MM.1S (cell line): ENCODE data around the gene PRM1.

Experiments
- DNase-seq: peaks from one replicate; pipeline ENCODE4 v3.0.0-alpha.2; 2015
- H2AFZ ChIP-seq: fragments of 300-600 bp; sonication (generic); 2 replicates; pipeline ENCODE4 v1.6.0; 2016; ENCODE audit warnings: antibody characterized with exemption, low read length
- H3F3A ChIP-seq: fragments of 300-600 bp; sonication (generic); 2 replicates; pipeline ENCODE4 v1.6.1; 2016; ENCODE audit warnings: mild to moderate bottlenecking, antibody characterized with exemption, low read length, moderate library complexity, mixed read lengths; ENCODE audit not compliant: insufficient read depth
- H3K27ac ChIP-seq: fragments of 300-600 bp; sonication (generic); 2 replicates; pipeline ENCODE4 v1.5.1; 2016; ENCODE audit warnings: mild to moderate bottlenecking, low read length
- H3K27me3 ChIP-seq: fragments of 300-600 bp; sonication (generic); replicated peaks from 2 replicates; pipeline ENCODE4 v1.6.0; 2016; ENCODE audit warnings: low read length; ENCODE audit not compliant: insufficient read depth
- H3K36me3 ChIP-seq: fragments of 300-600 bp; sonication (generic); replicated peaks from 2 replicates; pipeline ENCODE4 v1.6.1; 2016; ENCODE audit warnings: mild to moderate bottlenecking, low read length, mixed read lengths; ENCODE audit not compliant: insufficient read depth
- H3K4me1 ChIP-seq: fragments of 300-600 bp; sonication (generic); 2 replicates; pipeline ENCODE4 v1.6.1; 2016; ENCODE audit warnings: low read length, mixed read lengths
- H3K4me2 ChIP-seq: fragments of 300-600 bp; sonication (generic); 2 replicates; pipeline ENCODE4 v1.6.0; 2016; ENCODE audit warnings: low read depth, low read length
- H3K4me3 ChIP-seq: fragments of 300-600 bp; sonication (generic); 2 replicates; pipeline ENCODE4 v1.5.1; 2016; ENCODE audit warnings: low read length, mixed read lengths
- H3K79me2 ChIP-seq: fragments of 300-600 bp; sonication (generic); 2 replicates; pipeline ENCODE4 v1.6.1; 2016; ENCODE audit warnings: mixed run types, low read length, mixed read lengths
- H3K9ac ChIP-seq: fragments of 300-600 bp; sonication (generic); 2 replicates; pipeline ENCODE4 v1.6.1; 2016; ENCODE audit warnings: low read length, mixed read lengths
- H3K9me2 ChIP-seq: fragments of 300-600 bp; sonication (generic); replicated peaks from 2 replicates; pipeline ENCODE4 v1.6.1; 2016; ENCODE audit warnings: mild to moderate bottlenecking, low read length, mixed read lengths; ENCODE audit not compliant: insufficient read depth
- H3K9me3 ChIP-seq: fragments of 300-600 bp; sonication (generic); replicated peaks from 2 replicates; pipeline ENCODE4 v1.6.1; 2016; ENCODE audit warnings: mild to moderate bottlenecking, low read length, mixed read lengths; ENCODE audit not compliant: insufficient read depth
- H4K20me1 ChIP-seq: fragments of 300-600 bp; sonication (generic); 2 replicates; pipeline ENCODE4 v1.6.1; 2016; ENCODE audit warnings: mild to moderate bottlenecking, low read length, moderate library complexity, mixed read lengths; ENCODE audit not compliant: insufficient read depth
- CTCF ChIP-seq: fragments of 300-600 bp; sonication (generic); IDR thresholded peaks from 2 replicates; pipeline ENCODE4 v1.5.1; 2016; ENCODE audit warnings: antibody characterized with exemption, low read length, mixed read lengths
- EZH2 ChIP-seq: fragments of 300-600 bp; sonication (generic); optimal IDR thresholded peaks from 2 replicates; pipeline ENCODE3; 2017; ENCODE audit warnings: low read depth, mild to moderate bottlenecking, antibody characterized with exemption, low read length, mixed read lengths
- EZH2phosphoT487 ChIP-seq: fragments of 300-600 bp; sonication (generic); IDR thresholded peaks from 2 replicates; pipeline ENCODE4 v1.6.1; 2018; ENCODE audit warnings: antibody characterized with exemption, low read length

Gene PRM1

DNA sequence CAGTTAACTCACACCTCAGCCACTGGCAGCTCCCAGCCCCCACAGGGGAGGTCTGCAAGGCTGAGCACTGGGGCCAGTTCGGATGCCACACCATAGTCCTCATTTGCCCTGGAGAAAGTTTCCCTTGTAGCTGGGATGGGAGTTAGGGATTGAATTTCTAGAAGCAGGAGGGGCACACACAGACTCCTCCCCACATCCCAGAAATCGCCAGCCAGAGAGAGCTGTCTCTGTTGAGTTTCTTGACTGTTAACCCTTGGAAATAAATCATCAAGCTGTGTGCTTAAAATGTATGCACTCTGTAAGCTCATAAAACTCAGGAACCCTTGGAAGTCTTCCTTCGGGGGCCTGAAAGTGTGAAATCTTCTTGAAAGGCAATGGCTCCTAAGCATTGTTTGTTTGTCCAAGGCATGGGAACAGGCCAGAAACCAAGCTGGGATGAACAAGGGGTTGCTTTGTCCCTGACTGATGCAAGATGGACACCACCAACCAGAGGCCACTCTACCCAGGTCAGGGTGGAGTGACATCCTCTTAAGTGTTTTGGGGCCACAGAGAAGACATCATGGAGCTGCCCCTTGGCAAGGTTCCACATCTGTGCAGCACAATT, 7.3 kb downstream of the PRM1 start:
- H3K9ac ChIP-seq: no peak overlapping the region
- no peaks in the 10 kb centered on the region for H3K9me3 ChIP-seq
- peaks cover 14% of the 10 kb centered on the region; the same call in 1 of the 2 replicates for H3K27me3 ChIP-seq
- H3K4me3 ChIP-seq: no peak overlapping the region
- DNase-seq: no peak
- H3K4me1 ChIP-seq: no peaks in the 10 kb centered on the region
- no peaks in the 10 kb centered on the region for H4K20me1 ChIP-seq
- H3F3A ChIP-seq: no peaks in the 10 kb centered on the region
- H3K36me3 ChIP-seq: no peaks in the 10 kb centered on the region
- H3K27ac ChIP-seq: no peak overlapping the region
- H3K9me2 ChIP-seq: no peaks in the 10 kb centered on the region
- no peaks in the 10 kb centered on the region for H3K79me2 ChIP-seq
- no peak overlapping the region for H3K4me2 ChIP-seq
- TF ChIP-seq EZH2: no peak
- TF ChIP-seq CTCF: no peak
- no peak overlapping the region for H2AFZ ChIP-seq

DNA sequence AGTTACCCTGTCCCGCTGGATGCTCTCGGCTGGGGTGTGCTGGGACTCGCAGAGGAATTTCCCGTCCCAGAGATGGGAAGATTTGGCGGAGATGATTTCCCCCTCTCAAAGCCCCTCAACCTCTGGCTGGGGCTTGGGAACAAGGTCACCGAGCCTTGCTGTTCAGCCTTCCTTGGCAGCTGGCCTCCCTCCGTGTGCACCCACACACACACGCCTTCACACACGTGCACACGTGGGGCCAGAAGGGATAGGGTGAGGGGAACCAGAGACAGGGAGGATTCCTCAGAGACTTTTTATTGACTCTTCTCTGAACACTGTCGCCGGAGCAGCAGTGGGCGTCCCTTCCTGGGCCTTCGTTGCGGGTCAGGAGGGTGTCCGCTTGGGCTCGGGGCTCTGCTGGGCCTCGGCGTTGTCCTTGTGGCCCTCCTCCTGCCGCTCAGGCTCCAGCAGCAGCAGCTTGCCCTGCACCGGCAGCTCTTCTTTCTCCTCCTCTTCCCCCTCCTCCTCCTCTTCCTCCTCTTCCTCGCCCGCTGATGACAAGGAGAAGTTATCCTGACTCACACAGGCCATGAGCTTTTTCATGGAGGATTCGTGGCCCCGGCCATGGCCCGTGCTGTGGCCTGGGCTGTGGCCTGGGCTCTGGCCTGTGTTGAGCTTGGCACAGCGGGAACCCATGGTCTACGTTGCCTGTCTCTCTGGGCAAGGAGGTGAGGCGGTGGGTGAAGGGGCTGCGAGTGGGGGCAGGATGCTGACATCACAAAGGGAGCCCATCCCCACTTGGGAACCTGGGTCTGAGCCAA, 8.0 kb downstream of the PRM1 start, which contains the start of gene PRM3:
Gene PRM3, minus strand, starts transcription at position 709 of the 800 bp plus-strand sequence. Its CDS starts 34 bp downstream, at position 675.
- Histone ChIP-seq H2AFZ (no peak within 1 kb of the TSS), H3K36me3 (no peaks in the 10 kb centered on the region), H3K9me3 (no peaks in the 10 kb centered on the region), H3K4me1 (no peaks in the 10 kb centered on the region), H3K4me2 (no peak within 1 kb of the TSS), H3K9me2 (no peaks in the 10 kb centered on the region), H3F3A (no peaks in the 10 kb centered on the region), H3K27ac (no peak within 1 kb of the TSS), H3K4me3 (no peak within 1 kb of the TSS), H3K79me2 (no peaks in the 10 kb centered on the region), H4K20me1 (no peaks in the 10 kb centered on the region), H3K27me3 (peaks cover 21% of the 10 kb centered on the region; the same call in 1 of the 2 replicates), H3K9ac (no peak within 1 kb of the TSS)
- DNase-seq: no peak
- no peak for TF ChIP-seq EZH2
- TF ChIP-seq CTCF: no peak
- no peak for TF ChIP-seq EZH2phosphoT487

- Histone ChIP-seq H3K4me3 (no peak overlapping the region), H3K79me2 (no peaks in the 10 kb centered on the region), H2AFZ (no peak overlapping the region), H3K9ac (no peak overlapping the region), H3K27me3 (peaks cover 22% of the 10 kb centered on the region; the same call in 1 of the 2 replicates), H3F3A (no peaks in the 10 kb centered on the region), H3K9me3 (no peaks in the 10 kb centered on the region), H4K20me1 (no peaks in the 10 kb centered on the region), H3K27ac (no peak overlapping the region), H3K9me2 (no peaks in the 10 kb centered on the region), H3K4me2 (no peak overlapping the region), H3K36me3 (no peaks in the 10 kb centered on the region), H3K4me1 (no peaks in the 10 kb centered on the region)
- no peak for TF ChIP-seq EZH2phosphoT487
- no peak for DNase-seq
These were observed 8.6 kb downstream of the PRM1 start for GRCh38 chr16:11272484-11272883.

DNA sequence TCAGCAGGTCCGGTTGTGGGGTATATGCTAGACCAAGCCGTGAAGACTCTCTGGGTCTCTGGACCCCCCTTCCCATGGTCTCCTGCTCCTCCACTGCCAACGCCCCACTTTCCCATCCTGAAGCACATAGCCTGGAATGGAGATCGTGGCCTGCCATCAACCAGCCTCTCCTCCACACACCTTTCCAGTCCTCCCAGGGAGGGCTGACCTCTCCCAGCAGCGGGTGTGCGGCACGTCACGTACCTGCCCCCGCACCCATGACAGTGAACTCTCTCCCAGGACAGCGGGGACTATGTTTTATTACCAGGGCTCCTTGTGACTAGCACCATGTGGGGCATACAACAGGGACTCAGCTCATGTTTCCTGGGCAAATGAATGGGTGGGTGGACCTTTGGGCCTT, 9.5 kb downstream of the PRM1 start:
- H3K79me2 ChIP-seq: no peaks in the 10 kb centered on the region

More for the DNA sequence above, 9.5 kb downstream of the PRM1 start:
- no peak overlapping the region for H2AFZ ChIP-seq
- no peak overlapping the region for H3K9ac ChIP-seq
- H3K4me2 ChIP-seq: no peak overlapping the region
- H3F3A ChIP-seq: no peaks in the 10 kb centered on the region
- H4K20me1 ChIP-seq: no peaks in the 10 kb centered on the region
- H3K9me2 ChIP-seq: no peaks in the 10 kb centered on the region
- no peak for TF ChIP-seq CTCF
- TF ChIP-seq EZH2phosphoT487: no peak
- no peak for TF ChIP-seq EZH2
- peaks cover 22% of the 10 kb centered on the region; the same call in 1 of the 2 replicates for H3K27me3 ChIP-seq
- no peak overlapping the region for H3K27ac ChIP-seq
- no peaks in the 10 kb centered on the region for H3K36me3 ChIP-seq
- DNase-seq: no peak
- no peaks in the 10 kb centered on the region for H3K4me1 ChIP-seq
- no peak overlapping the region for H3K4me3 ChIP-seq
- H3K9me3 ChIP-seq: no peaks in the 10 kb centered on the region
